Stomach (tissue), 4 donors: ENCODE measurements around the gene RNF39.

Experiments
- CTCF ChIP-seq, 7 experiments: fragments of 450-650 bp in 4 of 7; fragments of 200-600 bp in 3 of 7; sonication (generic) in 3 of 7; IDR thresholded peaks; one replicate each; pipeline ENCODE4 v1.5.1; 2016 to 2019; ENCODE audit warnings: antibody characterized with exemption in 7 of 7, control low read depth in 2 of 7, mild to moderate bottlenecking in 1 of 7
- EP300 ChIP-seq: sonication (generic); formaldehyde crosslinking; IDR thresholded peaks from one replicate; pipeline ENCODE4 v1.6.1; 2017; ENCODE audit warnings: antibody characterized with exemption
- POLR2A ChIP-seq, 4 donors: fragments of 450-650 bp; IDR thresholded peaks; one replicate each; pipeline ENCODE4 v1.6.1; 2016; ENCODE audit warnings: antibody characterized with exemption in 4 of 4, control low read depth in 2 of 4, mild to moderate bottlenecking in 1 of 4, moderate library complexity in 1 of 4

DNA sequence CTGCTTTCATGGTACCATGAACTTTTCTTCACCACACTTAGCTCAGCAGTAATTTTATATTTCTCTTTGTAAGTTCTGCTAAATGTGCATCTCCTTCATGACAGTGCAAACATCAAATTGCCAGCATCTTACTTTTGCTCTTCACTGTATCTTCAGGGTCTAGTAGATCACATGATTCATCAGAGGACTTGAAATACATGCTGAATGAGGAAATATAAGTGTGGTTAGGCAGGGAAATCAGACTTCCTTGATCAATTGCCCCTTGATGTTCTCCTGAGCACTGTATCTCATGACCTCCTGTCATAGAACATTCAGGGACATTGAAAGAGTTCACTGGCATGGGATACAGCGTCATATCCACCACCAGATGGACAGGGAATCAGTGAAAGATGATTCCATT, 39.8 kb downstream of the RNF39 start:
- TF ChIP-seq POLR2A (IDR thresholded peaks at IDR 0.05) (no peak), CTCF (IDR thresholded peaks at IDR 0.05) (no peak), EP300 (no peak)
